ENCODE results near the gene SMAD1. TPM values are rescaled to one million over a fixed set of nuclear protein-coding genes. Genes with fewer than 3 reads are reported as not detected.

SMAD1 gene
- total RNA-seq, 1 donor, result 36.0 TPM

DNA sequence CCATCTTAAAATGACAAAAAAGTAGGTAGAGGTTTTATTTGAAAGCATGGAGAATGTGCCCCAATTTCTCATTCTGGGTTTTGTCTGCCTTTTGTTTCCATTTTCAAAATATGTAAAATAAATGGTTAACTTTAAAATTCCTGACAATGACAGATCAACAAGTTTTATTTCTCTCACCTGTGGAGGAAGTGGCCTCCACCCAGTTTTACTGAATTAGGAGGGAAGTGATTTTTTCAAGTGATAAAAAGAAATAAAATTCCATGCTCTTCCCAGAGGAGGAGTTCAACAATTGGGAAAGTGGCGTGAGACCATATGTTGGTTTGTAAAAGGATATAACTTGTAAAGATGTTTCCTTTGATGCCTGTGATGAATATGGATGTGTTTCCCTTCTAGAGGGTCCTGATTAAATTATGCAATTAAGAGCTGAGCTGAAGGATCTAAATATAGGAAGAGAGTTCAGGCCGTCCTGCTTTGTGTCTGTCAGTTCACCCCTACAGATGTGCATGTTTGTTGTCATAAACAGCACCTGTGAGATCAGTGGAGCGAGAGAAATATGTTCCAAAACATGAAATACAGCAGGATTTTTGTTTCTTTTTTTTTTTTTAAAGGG is 19.5 kb downstream of the SMAD1 start:
- TF ChIP-seq CTCF (IDR thresholded peaks at IDR 0.05; ENCODE audit: insufficient read depth, low read length), result no peak
- H3K4me3 ChIP-seq (ENCODE audit: low read depth, low read length), result no peak overlapping the region
- no peak for DNase-seq (ENCODE audit: low read depth)

DNA sequence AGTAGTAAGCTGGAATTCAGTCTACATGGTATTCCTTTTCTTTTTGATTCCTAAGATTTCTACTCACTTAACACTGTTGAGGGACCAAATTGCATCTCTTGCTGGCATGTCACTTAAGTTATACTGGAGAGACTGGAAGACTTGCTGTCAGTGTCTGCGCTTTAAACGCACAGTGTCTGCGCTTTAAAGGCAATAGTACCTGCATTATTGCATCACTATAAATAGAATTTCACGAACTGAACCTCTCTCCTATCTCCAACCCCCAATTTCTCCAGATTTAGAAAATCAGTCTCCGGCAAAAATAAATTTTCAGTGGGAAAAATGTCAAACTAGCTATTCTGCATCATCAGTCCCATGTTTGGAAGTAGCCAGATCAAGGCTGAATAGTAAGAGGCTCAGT is 21.2 kb downstream of the SMAD1 start:
- DNase-seq (ENCODE audit: low read depth), result no peak
- H3K4me3 ChIP-seq (ENCODE audit: low read depth, low read length), result no peak overlapping the region
- no peak for TF ChIP-seq CTCF (IDR thresholded peaks at IDR 0.05; ENCODE audit: insufficient read depth, low read length)

- TF ChIP-seq CTCF (IDR thresholded peaks at IDR 0.05; ENCODE audit: insufficient read depth, low read length), result no peak
- DNase-seq (ENCODE audit: low read depth), result no peak
- no peak overlapping the region for H3K4me3 ChIP-seq (ENCODE audit: low read depth, low read length)
Measured at GRCh38 chr4:145503486-145504072, 21.9 kb downstream of the SMAD1 start.

GRCh38 chr4:145505995-145506394 is 24.3 kb downstream of the SMAD1 start:
- DNase-seq (ENCODE audit: low read depth), result no peak
- no peak for TF ChIP-seq CTCF (IDR thresholded peaks at IDR 0.05; ENCODE audit: insufficient read depth, low read length)
- no peak overlapping the region for H3K4me3 ChIP-seq (ENCODE audit: low read depth, low read length)

DNA sequence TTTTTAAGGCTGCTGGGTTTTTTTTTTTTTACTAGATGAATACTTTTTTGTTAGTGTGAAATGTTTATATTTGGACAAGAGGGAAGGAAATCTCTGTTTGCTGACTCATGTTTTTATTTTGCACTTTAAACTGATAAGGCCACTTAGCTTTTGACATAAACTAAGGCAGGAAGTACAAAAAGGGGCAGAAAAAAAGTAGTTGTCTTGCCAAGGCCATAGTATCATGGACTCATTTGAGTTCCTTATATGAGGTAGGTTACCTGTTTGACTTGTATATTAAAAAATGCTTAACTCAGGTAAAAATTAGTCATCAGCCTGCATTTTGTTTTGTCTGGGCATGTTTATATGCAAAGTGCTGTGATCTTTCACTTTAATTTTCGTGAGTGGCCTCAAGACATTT is 26.0 kb downstream of the SMAD1 start:
- peak; percentile 55 for DNase-seq (ENCODE audit: low read depth)
- no peak overlapping the region for H3K4me3 ChIP-seq (ENCODE audit: low read depth, low read length)
- no peak for TF ChIP-seq CTCF (IDR thresholded peaks at IDR 0.05; ENCODE audit: insufficient read depth, low read length)

DNA sequence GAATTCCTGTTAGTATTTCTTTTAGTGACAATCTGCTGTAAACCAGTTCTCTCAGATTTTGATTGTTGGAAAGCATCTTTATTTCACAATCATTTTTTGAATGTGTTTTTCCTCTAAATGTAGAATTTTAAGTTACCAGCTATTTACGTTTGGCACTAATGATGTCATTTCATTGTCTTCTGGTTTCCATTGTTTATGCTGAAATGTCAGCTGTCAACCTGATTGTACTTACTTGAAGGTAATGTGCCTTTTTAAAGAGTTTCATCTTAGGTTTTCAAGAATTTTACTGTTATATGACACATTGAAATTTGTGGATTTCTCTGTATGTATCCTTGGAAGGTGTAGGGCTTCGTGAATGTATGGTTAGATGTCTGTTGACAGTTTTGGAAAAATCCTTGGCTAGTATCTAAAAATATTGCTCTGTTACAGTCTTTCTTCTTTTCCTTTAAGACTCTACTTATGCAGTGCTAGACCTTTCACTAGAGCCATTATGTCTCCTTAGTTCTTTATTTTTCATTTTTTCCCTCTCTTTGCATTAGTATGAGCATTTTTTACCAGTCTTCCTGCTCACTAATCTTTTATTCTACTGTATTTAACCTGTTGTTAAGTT is 30.4 kb downstream of the SMAD1 start:
- DNase-seq (ENCODE audit: low read depth), result peak; percentile 42
- no peak overlapping the region for H3K4me3 ChIP-seq (ENCODE audit: low read depth, low read length)
- TF ChIP-seq CTCF (IDR thresholded peaks at IDR 0.05; ENCODE audit: insufficient read depth, low read length), result no peak
